ENCODE data around the gene MYBPC2. TPM values are rescaled to one million over a fixed set of nuclear protein-coding genes. Genes with fewer than 3 reads are reported as not detected.

Gene MYBPC2
- total RNA-seq, 1 donor from 2014 or later, result 59.5 TPM

Other genes starting within 250 kb of the MYBPC2 start
- gene MYH14, start 229.3 kb upstream of the MYBPC2 start, total RNA-seq, result 60.6 TPM
- gene KCNC3, start 103.5 kb upstream of the MYBPC2 start, total RNA-seq, result 1.0 TPM
- gene NAPSA, start 67.3 kb upstream of the MYBPC2 start, total RNA-seq, result 0.51 TPM
- 53.3 TPM for gene NR1H2, start 56.4 kb upstream of the MYBPC2 start, total RNA-seq
- 16.0 TPM for gene POLD1, start 48.5 kb upstream of the MYBPC2 start, total RNA-seq
- 0.10 TPM for gene SPIB, start 14.0 kb upstream of the MYBPC2 start, total RNA-seq
- 79.0 TPM for gene EMC10, start 43.6 kb downstream of the MYBPC2 start, total RNA-seq
- gene GARIN5A, start 44.0 kb downstream of the MYBPC2 start, total RNA-seq, result 0.92 TPM
- gene JOSD2, start 78.3 kb downstream of the MYBPC2 start, total RNA-seq, result 11.4 TPM
- not detected for gene ASPDH, start 81.0 kb downstream of the MYBPC2 start, total RNA-seq
- gene LRRC4B, start 135.5 kb downstream of the MYBPC2 start, total RNA-seq, result 13.0 TPM
- 0.10 TPM for gene SYT3, start 207.0 kb downstream of the MYBPC2 start, total RNA-seq
- not detected for gene C19orf81, start 216.6 kb downstream of the MYBPC2 start, total RNA-seq

Measured in tongue (tissue), 1 donor.